Measurements from ENCODE around the gene ADRA2A.

The ADRA2A gene

DNA sequence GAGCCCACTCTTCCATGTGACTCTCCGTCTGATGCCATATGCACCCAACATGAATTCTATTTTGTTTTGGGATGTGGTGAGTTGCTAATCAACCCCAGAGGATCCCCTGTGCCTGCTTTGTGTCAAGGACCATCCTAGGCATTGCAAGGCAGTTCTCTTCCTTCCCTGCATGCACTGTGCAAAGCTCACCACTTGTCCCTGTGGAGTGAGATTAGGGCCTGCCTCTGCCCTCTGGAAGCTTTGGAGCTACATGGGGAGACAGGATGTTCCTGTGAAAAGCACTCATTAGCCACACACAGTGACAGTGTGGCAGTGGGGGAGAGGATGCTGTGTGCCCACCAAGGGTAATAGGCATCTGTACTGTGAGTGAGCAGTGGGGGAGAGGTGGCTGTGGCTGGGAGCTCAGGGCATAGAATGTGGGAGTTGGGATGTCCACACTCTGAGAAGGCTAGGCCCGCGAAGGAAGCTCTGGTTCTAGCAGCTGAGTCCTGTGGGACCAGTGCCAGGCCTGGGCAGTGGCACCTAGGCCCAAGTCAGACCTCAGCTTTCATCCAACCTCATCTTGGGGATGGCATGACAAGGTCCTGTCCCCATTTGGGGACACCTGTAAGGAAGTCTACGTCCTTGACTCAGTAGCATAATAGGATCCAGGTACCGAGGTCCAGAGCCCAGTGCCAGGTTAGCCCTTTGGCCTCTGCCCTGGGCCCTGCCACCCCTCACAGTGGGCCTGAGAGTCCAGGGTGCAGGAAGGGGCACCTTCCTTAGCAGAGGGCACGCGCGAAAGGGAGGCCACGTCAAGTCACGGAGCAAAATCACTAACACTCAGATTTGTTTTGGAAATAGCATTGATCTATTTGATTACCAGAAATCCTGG, 6.6 kb downstream of the ADRA2A start:
- in situ Hi-C loops (cut with MboI; ENCODE audit: low sequenced_read_pairs), result no loop called here

DNA sequence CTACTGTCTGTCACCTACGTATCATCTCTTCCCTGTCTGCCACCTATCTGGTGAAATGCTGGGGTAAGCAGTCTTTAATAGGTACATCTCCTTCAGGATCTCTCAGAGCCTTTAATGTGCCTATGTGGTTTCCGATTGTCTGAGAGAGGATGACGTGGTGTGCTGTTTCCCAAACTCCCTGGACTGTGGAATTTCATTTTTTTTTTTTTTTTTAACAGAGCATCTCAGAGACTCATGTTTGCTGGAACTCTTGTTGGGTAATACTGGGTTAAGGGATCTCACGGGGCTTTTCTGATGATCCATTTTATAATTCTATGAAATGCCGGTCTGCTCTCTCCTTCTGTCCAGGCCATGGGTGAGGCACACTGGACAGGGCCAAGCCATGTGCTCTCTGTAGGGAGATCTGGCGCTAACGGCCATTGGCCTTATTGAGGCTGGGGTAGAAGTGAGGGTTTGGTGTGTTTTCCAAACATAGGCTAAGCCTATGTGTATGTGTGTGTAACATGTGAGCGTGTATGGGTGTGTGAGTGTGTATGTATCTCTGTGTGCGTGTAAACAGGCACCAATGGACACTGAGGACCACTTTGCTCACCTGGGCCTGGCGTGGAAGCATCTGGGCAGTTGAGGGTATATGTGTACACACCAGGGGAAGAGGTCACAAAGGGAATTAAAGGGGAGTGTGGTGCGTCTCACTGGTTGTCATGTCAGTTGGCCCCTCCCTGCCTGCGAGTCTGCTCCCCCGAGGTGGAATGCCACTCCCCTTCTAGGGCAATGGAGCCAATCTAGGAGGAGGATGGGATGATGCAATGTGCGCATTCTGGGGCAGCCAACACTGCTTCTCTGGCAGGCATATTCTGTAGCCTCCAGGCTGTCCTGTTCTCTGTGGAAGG, 7.8 kb downstream of the ADRA2A start:
- in situ Hi-C loops (cut with MboI; ENCODE audit: low sequenced_read_pairs), result no loop called here

DNA sequence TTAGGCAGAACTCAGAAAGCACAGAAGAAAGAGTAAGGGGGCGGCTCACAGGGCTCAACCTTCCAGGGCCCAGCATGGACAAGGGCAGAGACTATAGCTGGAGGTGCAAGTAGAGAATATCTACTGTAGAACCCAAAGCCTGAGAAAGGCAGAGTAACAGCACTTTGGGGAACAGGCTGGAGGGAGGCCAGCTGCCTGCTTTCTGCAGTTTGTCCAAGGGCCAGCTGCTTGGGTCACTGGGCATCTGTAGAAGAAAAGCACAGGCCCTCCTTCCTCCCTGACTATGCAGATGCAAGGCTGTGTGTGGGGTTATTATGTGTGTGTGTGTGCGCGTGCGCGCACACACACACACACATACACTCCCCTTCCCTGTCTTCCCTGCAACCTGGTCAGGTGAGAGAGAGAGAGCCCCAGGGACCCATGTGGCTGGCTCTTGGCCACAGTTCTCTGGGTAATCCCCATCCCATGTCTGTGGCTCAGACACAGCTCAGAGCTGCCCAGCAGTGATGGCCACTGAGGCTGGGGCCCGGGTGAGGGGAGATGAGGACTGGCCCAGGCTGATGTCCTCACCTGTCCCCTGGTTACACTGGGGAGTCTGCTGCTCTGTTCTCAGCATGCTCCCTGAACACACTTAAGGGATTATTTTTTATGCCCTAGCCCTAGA, 9.0 kb downstream of the ADRA2A start:
- in situ Hi-C loops (cut with MboI; ENCODE audit: low sequenced_read_pairs), result no loop called here

DNA sequence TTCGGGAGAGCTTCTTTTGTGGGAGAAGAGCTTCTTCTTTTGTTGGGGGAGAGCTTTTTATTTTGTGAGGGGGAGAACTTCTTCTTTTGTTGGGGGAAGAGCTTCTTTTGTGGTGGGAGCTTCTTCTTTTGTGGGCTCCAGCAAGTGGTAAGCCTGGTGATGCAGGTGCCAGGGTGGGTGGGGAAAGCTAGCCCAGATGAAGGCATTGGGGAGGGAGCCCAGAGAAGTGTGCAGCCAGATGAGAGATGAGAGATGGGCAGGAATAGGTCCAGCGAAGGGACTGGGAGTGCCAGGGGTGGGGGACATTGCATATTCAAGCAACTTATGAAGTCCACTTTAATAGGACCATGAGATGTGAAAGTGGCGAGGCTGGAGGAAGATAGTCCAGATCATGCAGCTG, 9.7 kb downstream of the ADRA2A start:
- in situ Hi-C loops (cut with MboI; ENCODE audit: low sequenced_read_pairs), result no loop called here

DNA sequence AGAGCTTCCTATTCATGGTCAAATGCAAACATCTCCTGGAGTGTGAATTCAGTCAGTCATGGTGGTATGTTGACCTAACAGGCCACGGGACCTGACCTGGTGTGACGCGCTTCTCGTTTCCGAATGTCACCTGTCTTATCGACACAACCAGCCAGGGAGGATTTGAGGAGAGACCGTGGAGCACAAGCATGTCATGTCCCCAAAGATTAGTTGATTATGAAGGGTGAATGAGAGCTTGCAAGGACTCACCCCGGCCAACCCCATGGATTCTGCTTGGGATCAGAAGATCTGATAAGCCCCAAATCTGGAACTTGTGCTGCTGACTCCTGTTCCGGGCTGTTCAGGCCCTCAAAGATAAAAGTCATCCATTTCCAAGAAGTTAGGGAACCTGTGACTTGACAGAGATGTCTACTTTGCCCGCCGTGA, 10.5 kb downstream of the ADRA2A start:
- in situ Hi-C loops (cut with MboI; ENCODE audit: low sequenced_read_pairs), result no loop called here

DNA sequence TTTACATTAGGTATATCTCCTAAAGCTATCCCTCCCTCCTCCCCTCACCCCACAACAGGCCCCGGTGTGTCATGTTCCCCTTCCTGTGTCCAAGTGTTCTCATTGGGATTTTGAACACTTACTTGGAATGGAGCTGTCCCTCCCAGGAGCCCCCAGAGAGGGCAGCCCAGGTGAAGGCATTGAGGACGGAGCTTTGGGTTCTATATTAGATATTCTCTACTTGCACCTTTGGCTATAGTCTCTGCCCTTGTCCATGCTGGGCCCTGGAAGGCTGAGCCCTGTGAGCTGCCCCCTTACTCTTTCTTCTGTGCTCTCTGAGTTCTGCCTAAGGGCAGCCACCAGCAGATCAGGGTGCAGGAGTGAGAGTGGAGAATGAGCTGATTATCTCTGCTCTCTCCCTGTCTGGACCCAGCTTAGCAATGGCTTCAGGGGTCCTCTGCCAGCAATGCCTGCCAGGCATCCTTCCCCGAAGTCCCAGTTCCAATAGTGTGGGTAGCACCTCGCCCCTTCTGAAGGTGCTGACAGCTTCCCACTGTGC, 11.2 kb downstream of the ADRA2A start:
- in situ Hi-C loops (cut with MboI; ENCODE audit: low sequenced_read_pairs), result no loop called here

DNA sequence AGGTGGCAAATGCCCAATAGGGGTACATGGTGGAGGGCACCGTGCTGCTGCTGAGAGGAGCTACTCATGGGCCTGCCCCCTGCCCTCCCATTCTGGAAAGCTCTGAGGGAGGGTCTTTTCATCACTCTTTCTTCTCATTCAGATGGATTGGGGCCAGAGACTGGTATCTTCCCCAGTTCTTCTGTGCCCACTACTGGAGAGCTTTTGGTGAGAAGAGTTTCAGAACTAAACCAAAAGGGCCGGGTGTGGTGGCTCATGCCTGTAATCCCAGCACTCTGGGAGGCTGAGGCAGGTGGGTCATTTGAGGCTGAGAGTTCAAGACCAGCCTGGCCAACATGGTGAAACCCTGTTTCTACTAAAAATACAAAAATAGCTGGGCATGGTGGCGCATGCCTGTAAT, 12.5 kb downstream of the ADRA2A start:
- in situ Hi-C loops (cut with MboI; ENCODE audit: low sequenced_read_pairs), result no loop called here

DNA sequence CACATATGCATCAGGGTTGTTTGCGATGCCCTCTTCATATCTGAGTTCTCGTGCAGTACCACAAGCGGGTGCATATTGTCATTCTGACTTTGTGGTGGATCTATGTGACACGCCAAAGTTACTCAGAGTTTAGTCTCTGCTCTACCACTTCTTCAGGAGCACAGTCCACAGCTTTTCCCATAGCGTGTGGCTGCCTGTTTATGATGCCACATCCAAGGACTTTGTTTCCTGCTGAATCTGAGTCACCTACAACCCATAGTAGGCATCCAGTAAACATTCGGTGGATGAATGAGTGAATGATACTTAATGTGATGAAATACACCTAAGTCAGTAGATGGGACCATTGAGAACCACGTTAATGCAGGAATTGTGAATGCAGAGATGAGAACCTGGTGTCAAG, 15.0 kb downstream of the ADRA2A start:
- in situ Hi-C loops (cut with MboI; ENCODE audit: low sequenced_read_pairs), result no loop called here

DNA sequence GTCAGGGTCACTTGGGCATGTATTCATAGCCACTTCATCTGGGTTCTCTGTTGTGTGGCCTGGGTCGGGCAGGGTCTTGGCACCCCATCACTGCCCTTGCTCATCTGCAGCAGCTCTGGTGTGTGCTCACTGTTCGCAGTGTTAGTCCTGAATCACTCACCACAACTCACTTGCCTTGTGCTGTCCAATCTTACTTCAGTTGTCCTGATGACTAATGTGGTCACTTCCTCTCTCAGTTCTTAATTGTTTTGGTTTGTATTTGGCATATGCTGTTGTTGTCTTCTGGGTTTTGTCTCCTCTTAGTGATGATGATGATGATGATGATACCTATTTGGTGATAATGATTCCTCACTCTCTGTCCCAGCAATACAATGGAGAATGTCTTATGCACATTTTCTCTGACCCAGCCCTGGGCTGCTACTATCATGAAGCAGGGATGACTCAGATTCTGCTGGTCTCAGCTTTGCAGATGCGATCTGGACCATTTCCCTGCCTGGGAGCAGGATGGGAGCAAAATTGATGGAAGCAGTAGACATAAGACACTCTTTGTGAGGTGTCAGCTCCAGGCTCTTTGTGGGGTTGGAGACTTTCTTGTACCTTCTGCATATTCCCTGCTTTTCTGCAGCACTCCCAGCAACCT, 17.0 kb downstream of the ADRA2A start:
- in situ Hi-C loops (cut with MboI; ENCODE audit: low sequenced_read_pairs), result no loop called here

DNA sequence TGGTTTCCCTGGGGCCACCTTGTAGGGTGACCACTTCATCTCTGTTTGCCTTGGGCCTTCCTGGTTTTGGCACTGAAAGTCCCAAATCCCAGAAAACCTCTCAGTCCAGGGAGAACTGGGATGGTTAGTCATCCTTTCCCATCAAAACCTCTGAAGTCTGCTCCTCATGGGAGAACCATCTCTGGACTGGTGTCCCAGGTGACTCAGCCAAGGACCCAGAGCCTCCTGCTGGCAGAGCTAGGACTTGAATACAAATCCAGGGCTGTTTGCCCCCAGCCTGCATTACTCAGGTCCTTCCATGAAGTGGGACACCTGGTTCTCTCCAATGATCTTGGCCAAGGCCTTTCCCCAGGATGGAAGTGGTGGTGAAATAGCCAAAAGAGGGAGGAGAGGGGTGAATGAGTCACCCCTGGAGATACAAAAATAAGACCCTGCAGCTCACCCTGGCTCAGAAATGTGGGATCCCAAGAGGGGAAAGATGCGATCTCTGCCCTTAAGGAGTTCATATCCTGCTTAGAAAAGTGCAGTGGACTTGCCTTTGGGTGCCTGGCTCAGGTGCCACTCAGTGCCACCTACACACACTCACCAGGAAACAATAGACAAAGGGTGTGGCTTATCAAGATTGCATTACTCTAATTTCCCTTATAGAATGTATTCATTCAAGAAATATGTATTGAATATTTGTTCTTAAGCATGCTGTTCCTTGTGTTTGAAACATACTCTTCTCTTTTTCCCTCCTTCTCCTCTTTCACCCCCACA, 22.0 kb downstream of the ADRA2A start:
- in situ Hi-C loops (cut with MboI; ENCODE audit: low sequenced_read_pairs), result no loop called here

DNA sequence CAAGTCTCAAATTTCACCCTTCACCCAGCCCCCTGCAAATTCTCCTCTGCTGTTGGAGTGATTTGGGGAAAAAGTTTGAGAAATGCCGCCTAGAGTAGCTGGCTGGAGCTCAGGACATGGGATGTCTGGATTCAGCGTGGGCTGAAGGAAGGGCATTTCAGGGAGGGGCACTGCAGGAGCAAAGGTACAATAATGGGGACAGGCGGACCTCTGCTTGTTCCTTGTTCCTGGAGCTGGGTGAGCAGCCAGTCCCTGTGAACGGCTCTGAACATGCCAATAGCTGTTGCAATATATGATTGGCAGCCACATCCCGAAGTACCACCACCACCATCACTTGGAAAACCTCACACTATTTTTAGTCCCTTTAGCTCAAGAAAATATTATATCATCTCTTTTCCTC, 23.4 kb downstream of the ADRA2A start:
- in situ Hi-C loops (cut with MboI; ENCODE audit: low sequenced_read_pairs), result no loop called here

DNA sequence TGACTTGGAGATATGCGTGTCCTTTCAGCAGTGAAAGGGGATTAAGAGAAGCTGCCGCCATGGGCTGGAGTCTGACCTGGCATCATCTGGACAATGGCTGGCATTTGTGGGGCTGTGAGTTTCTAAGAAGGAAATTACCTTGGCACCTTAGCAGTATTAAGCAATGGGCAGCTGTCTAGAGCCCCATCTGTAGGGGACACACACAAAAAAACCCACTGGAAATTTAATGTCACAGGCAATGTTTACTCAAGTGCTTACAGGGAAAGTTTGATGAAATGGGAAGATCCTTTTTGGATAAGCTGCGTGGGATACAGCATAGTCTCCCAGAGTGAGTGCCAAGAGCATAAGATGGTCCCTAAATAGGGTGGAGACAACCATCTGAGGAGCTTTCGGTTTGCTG, 25.0 kb downstream of the ADRA2A start:
- in situ Hi-C loops (cut with MboI; ENCODE audit: low sequenced_read_pairs), result no loop called here

DNA sequence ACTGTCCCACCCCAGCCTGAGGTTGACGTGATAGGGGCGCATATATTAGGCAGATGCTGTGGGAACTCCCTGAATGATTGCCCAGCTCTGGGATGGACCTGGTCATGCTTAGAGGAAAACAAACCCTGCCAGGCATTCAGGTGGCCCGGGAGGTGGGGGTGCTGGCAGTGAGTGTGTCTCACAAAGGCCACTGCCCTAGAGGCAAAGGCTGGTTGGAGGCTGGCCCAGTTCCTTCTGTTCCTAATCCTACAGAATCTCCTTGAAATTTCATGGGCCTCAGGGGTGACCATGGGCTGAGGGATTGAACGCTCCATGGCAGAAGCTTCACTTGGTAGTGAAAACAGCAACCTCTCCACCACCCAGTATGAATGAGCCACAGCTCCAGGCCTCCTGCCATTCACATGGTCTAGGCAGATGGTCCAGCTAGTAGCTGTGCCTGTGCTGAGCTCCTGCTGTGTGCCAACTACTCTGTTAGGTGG, 25.6 kb downstream of the ADRA2A start:
- in situ Hi-C loops (cut with MboI; ENCODE audit: low sequenced_read_pairs), result no loop called here

DNA sequence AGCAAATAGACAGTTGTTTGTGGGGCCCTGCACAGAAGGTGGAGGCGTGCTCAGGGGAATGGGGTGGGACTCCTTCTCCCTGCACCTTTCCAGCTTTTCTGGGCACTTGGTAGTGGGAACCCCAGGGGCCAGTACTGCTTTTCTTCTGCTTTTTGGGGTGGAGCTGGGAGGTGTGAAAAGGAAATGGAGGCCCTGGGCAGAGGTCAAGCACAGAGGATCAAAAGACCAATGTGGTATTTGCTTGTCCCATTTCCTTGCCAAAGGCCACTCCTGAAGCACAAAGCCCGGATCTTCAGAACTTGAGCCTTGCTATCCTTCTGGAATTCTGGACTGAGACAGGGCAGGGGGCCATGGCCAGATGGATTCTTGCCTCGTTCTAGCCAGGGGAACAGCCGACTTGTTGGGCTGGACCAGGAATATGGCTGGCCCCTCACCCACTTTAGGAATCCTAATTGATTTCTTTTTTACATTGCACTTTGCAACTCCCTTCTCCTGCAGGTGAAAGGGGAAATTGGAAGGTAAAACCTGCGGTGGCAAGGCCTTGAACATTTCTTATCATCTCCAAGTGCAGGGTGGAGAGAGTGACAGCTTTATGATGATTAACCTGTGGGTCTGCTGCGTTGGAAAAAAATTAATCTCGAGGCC, 26.5 kb downstream of the ADRA2A start:
- in situ Hi-C loops (cut with MboI; ENCODE audit: low sequenced_read_pairs), result no loop called here

DNA sequence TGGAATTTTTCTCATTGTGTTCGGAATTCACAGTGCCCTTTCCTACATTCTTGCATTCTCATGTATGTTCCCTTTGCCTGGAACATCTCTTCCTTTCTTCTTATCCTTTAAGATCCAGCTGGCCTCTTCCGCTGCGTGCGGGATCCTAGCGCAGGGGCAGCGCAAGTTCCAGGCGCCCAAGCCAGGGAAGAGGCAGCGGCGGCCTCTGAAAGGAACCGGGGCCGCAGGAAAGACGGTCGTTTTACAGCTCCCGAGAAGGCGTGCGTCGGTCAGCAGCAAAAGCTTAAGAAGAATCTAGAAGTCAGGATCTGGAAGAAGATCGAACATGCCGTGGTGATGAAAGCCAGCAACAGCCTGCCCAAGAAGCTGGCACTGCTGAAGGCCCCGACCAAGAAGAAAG, 28.0 kb downstream of the ADRA2A start:
- in situ Hi-C loops (cut with MboI; ENCODE audit: low sequenced_read_pairs), result no loop called here

DNA sequence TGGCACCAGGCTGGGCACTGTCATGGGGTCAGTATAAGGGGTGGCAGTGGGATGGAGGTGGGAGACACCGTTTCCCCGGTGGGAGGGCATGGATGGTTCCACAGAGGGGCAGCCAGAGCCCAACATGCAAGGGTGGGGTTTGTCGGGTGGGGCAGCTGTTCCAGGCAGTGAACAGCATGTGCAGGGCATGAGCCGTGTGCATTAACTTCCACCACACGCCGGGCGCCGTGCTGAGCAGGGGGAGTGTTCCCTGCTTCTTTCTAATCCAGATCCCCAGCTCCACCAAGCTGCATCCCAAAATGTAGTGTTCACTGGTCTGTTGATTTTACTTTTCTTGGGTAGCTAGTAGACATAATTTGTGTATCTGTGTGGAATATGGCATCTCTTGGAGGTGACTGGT, 29.3 kb downstream of the ADRA2A start:
- in situ Hi-C loops (cut with MboI; ENCODE audit: low sequenced_read_pairs), result no loop called here

DNA sequence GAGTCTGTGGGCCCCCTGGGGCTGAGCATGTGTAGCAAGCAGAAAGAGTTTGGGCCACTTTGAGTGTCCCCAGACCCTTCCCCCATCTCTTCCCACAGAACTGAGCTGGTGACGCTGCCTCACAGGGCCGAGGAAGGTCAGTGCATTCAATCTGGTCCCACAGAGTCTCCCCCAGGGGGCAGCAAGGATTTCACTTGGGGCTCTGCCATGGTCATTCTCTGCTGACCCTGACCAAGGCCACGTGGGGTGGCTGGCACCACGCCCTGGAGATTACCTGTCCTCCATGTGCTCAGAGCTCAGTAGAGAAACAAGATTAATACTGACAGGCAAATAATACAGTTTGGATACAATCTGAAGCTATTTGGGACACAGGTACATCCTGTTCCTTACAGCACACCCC, 30.2 kb downstream of the ADRA2A start:
- in situ Hi-C loops (cut with MboI; ENCODE audit: low sequenced_read_pairs), result no loop called here

DNA sequence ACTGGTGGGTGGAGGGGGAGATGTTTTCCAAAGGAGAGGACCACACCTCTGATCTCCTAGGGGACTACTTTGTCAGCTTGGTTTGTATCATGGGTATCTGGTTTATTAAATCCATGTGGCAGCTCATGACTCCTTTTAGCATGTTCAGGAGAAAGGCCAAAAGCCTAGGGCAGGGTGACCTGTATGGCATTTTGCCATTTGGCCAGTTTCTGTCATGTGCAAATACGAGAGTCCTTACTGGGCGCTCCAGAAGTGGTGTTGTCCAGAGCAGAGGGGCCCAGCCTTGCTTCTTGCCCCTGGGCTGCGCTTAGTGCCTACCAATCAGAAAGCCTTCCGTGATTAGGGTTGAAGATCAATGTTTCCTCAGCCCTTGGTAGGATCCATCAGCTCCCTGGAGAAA, 31.0 kb downstream of the ADRA2A start:
- in situ Hi-C loops (cut with MboI; ENCODE audit: low sequenced_read_pairs), result no loop called here

DNA sequence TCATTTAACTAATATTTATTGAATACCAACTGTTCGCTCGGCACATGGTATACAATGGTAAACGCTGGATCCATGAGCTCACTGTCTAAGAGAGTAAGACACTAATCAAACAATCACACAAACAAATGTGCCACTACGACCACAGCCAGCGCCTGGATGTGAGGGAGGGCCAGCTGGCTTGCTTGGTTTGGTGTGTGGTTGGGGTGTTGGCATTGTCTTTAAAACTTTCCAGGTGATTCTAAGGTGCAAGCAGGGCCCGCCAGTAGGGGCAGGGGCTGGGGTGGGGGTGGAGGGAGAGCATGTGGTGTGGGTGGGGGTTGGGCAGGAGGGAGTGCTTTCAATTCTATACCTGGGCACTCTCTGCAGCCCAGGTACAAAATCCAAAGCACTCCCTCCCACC, 31.6 kb downstream of the ADRA2A start:
- in situ Hi-C loops (cut with MboI; ENCODE audit: low sequenced_read_pairs), result no loop called here
